ENCODE measurements around the gene MN1.

The MN1 gene

DNA sequence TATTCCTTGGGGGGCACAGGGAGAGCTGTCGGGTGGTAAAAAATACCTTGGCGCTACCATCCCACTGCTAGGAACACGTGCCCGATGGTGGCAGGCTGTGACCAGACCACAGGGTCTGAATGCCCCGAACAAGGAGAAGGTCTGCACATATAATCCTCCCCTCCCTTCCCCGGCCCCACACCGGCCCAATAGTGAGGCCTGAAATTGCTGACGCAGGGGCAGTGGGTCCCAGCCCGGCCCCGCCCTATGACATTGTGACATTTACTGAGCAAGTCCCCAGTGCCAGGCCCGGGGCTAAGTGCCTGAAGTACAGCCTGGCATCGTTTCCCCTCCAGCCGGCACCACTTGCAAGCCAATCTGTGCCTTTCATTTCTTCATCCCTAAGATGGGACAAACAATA is 19.5 kb downstream of the MN1 start:
- DNase-seq, result no peak

- DNase-seq, result no peak
Measured at GRCh38 chr22:27780161-27780575, 21.4 kb downstream of the MN1 start.

GRCh38 chr22:27779643-27780042 is 21.9 kb downstream of the MN1 start:
- DNase-seq, result no peak

DNA sequence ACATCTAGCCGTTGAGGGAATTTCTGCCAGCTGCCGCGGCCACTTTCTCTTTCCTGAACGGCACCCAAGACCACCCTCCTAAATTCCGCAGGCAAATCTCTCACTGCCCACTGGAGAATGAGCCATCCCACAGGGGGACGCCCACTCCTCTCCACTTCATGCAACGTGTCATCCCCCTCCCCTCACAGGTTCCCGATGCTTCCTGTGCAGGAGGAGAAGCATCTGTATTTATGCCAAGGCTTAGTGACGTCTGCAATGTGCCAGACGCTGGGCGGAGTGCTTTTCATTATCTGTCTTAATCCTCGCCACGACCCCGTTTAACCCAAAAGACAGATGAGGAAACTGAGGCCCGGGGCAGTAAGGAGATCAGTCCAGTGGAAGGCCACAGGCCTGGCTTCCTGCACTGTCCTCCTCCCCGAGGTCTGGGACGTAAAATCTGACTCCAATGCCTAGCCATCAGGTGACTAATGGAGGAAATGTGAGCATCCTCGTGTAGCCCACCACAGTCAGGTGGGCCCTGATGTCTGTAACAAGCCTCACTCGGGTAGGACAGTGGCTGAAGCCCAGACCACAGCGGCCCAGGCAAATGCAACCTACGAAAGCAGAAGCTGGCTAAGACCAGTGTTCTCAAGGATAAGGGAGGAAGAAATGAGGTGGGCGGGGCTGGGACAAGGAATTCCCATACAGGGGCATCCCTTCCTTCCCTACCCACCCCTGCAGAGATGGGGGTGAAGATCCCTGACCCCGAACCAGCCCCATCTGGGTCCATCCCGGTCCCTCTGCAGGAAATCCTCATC is 23.1 kb downstream of the MN1 start:
- DNase-seq, result no peak

GRCh38 chr22:27777128-27777527 is 24.4 kb downstream of the MN1 start:
- no peak for DNase-seq

- DNase-seq, result no peak
Measured at GRCh38 chr22:27776650-27776958, 25.0 kb downstream of the MN1 start.

DNA sequence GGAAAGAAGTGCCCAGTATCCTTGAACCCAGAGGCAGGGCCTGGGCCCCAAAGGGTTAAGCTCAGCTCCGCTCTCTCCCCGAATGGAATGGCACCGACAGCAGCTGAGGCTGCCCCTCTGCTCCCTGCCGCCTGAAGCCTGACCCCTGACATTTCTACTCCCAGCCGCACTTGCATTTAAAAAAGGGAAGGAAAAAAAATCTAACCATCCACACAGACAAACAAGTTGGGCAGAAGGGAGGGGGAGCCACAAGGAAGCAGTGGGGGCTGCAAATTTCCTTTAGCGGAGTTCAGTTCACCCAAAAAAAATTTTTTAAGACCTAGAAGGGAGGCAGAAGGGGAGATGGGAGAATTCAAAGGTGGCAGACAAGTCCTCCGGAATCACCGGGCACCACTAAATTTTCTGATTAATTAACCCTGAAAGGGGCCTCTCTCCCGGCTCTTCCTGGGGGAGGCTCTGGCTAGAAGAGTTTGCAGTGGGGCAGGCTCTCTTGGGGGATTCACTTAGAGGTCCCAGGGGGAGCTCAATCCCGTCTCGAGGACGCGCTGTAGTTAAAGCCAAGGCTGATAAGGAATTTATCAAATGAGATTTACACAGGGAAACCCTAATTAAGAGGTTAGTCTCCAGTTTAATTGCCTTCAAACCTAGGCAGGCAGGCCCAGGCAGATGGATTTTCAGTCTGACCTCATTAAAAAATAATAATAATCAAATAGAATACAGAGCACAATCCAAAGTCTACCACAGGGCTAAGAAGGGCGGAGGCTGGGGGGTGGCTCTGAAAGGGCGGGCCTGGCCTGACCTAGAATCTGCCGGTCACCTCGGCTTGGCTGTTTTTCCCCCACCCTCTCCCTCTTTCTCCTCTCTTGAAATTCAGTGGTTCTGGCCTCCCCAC is 25.6 kb downstream of the MN1 start:
- no peak for DNase-seq

- DNase-seq, result no peak
Measured at GRCh38 chr22:27775087-27775698, 26.4 kb downstream of the MN1 start.

DNA sequence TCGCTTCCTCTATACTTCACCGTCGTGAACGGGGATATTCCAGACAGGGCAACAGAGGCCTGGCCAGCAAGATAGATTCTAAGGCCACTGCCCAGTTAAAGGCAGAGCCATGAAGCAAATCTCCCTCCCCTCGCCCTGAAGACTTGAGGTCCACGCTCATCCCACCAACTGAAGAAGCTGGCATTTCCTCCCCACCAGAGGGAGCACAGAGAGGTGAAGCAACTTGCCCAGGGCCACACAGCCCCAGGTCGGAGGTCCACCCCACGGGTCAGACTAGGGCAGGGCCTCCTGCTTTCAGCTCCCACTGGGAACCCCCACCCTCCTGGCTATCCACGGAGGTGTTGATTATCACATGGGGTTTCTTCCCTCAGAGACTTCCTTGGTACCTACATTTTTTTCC is 27.4 kb downstream of the MN1 start:
- DNase-seq, result no peak

- no peak for DNase-seq
Measured at GRCh38 chr22:27772984-27773498, 28.5 kb downstream of the MN1 start.

GRCh38 chr22:27772081-27772983 is 29.2 kb downstream of the MN1 start:
- DNase-seq, result no peak

- DNase-seq, result no peak
Measured at GRCh38 chr22:27771637-27772036, 29.9 kb downstream of the MN1 start.

GRCh38 chr22:27769012-27769411 is 32.5 kb downstream of the MN1 start:
- no peak for DNase-seq

DNA sequence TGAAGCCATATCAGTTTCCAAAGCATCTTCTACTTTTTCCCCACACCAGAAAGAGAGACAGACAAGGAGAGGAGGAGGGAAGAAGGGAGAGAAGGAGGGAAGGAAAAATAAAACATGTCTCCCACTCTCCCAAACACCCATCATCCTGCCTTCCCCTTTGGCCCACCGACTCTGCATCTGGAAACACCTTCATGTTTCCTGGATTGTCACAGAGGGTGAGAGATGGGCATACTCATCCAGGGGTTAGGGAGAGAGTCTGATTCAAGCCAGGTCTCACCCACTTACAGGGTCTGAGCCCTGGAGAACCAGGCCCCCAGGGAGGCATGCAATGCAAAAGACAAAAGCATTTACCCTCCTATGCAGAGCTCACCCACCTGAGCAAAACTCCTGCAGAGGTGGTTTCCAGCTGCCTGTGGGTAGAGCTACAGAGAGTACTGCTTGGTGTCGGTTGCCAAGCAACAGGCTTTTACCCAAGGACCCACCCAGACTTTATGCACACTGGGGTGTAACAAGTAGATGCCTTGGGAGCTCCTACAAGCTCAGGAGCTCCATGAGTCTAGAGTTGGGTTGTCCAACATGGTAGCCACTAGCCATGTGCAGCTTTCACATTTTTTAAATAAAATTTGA is 33.4 kb downstream of the MN1 start:
- no peak for DNase-seq

DNA sequence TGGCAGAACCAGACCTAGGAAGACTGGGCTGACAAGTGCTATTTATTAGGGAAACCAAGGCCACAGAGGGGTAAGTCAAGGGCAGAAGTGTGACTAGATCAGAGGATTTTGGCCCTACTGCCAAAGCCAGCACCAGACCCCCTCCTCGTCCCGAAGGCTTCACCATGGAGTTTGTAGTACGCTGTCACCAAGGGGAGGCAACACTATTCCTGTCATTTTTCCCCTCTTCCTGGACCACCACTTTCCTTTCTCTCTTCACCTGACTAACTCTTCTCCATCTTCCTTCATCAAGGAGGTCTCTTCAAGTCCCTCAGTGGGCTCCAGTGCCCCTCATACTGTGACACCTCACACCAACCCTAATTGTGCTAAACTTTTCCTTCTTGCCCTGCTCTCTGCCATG is 34.9 kb downstream of the MN1 start:
- no peak for DNase-seq

DNA sequence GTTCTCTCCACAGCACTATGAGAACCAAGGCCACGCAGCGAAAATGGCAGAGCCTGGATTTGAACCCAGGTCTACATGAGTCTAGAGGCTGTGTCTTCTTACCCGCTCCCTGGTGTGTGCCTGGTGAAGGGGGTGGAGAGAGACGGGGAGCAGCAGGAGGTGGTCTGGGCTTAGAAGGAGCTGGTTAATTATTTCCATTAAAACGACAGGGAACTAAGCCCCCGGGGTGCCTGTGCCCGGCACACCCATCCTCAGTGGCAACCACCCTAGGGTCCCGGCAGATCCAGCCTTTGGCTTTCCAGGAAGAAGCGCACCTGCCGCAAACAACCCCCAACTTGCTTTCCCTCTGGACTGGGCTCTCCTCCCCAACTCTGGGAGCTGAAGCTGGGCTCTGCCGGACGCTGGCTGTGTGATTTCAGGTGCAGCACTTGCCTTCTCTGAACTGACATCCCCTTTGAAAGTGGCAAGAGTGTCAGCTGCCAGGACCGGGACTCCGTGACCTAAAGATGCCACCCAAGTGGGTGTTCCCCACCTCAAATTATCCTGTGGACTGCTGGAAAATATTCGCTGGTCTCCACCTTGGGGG is 35.8 kb downstream of the MN1 start:
- DNase-seq, result no peak

- DNase-seq, result no peak
Measured at GRCh38 chr22:27764722-27765236, 36.8 kb downstream of the MN1 start.

DNA sequence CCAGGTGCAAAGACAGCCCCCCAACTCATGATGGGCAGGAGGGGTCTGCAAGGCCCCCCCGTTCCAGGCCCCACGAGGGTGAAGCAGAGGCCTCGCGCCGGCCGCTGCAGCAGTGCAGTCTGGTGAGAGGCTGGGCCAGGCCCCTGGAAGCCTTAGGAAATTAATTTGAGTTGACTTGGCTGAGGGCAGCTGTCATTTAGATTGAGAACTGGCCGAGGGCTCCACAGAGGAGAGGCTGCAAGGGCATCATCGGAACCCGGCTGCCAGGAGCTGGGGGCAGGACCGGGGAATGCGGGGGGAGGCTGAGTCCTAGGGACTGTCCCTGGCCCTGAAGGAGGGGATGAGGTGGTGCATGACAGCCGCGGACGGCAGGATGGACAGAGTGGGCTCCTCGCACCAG is 39.9 kb downstream of the MN1 start:
- no peak for DNase-seq

- DNase-seq, result no peak
Measured at GRCh38 chr22:27761000-27761399, 40.6 kb downstream of the MN1 start.

DNA sequence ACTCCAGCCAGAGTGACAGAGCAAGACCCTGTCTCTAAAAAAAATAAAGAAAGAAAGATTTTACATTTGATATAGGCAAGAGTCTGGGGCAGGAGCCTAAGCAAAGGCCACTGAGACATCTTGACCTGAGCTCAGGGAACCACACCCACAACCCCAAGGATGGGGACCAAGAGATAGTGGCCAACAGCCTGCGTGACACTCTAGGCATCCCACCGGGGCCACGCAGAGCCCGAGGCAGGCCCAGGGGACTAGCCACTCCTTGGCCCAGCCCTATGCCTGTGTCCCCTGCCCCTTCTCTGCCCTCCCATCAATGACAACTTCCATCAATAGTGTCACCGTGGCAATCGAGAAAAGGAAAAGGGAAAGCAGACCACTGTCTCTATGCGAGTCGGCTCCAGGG is 41.1 kb downstream of the MN1 start:
- no peak for DNase-seq

DNA sequence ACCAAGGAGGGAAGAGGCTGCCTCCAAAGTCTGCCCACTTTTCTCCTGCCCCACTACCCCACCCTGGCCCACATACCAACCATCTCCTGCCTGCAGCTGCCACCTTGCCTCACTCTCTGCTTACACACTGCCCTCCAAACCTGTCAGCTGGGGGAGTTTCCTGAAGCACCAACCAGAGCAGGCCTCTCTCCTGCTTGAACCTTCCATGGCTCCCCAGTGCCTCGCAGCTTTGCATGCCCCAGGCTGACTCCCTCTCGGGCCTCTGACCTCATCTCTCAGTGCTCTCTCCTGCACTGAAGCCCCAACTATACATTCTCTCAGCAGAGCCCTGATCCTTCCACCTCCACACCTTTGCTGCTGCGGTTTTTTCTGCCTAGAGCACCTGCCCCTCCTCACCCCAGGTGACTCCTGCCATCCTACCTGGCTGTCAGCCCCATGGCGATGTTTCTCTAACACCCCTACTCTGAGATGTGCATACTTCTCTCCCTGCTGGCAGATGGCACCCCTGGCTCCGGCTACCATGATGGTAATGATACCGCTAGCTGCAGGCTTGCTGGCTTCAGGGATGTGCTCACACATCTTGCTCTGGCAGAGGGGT is 43.5 kb downstream of the MN1 start:
- DNase-seq, result no peak

Data from stimulated activated CD4-positive, alpha-beta T cell treated with anti-CD3 and anti-CD28 coated beads, Interleukin-4, amount 100 ng/mL, for 1 hour (primary cell).